Keratinocyte (primary cell): Measurements from ENCODE around the gene TECR.

Experiments
- EZH2 ChIP-seq: IDR thresholded peaks from one replicate; pipeline ENCODE4 v1.6.1; 2012; ENCODE audit warnings: inconsistent platforms, mild to moderate bottlenecking, low read length, moderate library complexity
- TF ChIP-seq, protein P1 (sequence below), 3 experiments: IDR thresholded peaks in 1 of 3; conservative IDR thresholded peaks in 1 of 3; optimal IDR thresholded peaks in 1 of 3; 2 replicates in 2 of 3; 3 replicates in 1 of 3; pipeline versions ENCODE3 to v1.5.1; 2011; ENCODE audit warnings: low read length in 3 of 3, mild to moderate bottlenecking in 3 of 3, moderate library complexity in 2 of 3, control low read depth in 1 of 3, inconsistent platforms in 1 of 3; ENCODE audit not compliant: insufficient read depth in 2 of 3; ENCODE audit errors: extremely low read depth in 1 of 3

DNA sequence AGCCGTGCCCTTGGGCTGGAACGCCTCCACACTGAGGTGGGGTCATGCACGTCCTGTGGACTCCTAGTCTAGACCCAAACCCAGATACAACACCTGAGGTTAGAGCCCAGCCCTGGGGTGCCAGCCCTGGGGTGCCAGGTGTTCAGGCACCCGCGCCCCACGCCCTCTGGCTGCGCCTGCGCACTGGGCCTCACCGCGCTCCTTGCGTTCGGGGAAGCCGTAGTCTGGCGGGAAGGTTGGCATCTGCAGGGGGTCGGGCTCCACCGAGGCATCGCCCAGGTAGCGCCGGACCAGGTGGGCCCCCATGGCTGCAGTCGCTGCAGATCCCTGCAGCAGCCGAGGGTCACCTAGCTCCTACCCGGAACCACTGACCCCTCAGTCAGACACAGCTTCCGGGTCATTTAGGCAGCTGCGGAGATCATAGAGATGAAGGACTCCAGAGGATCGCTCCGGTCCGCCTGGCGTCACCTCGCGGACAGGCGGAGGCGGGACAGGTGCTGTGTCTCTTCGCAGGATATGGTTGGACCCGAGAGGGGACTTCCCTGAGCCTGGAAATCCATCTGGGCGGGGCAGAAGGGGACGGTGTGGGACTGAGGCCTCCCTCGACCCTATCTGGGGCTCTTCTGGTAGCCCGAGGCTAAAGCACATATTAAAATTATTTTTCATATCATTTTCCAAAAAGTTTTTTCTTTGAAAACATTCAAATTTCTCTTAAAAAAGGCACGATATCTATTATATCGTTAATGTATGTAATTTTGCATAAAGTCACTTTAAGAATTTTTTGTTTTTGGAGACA lies 42.5 kb downstream of the TECR start, which contains the start of gene NDUFB7:
- TF ChIP-seq, protein P1, sequence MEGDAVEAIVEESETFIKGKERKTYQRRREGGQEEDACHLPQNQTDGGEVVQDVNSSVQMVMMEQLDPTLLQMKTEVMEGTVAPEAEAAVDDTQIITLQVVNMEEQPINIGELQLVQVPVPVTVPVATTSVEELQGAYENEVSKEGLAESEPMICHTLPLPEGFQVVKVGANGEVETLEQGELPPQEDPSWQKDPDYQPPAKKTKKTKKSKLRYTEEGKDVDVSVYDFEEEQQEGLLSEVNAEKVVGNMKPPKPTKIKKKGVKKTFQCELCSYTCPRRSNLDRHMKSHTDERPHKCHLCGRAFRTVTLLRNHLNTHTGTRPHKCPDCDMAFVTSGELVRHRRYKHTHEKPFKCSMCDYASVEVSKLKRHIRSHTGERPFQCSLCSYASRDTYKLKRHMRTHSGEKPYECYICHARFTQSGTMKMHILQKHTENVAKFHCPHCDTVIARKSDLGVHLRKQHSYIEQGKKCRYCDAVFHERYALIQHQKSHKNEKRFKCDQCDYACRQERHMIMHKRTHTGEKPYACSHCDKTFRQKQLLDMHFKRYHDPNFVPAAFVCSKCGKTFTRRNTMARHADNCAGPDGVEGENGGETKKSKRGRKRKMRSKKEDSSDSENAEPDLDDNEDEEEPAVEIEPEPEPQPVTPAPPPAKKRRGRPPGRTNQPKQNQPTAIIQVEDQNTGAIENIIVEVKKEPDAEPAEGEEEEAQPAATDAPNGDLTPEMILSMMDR (optimal IDR thresholded peaks at IDR 0.05 in 1 of 3, IDR thresholded peaks at IDR 0.05 in 1 of 3, conservative IDR thresholded peaks at IDR 0.05 in 1 of 3; ENCODE audit: extremely low read depth in 1 of 3, insufficient read depth in 2 of 3, low read length in 3 of 3), result peak; percentile 79 to 97 (median 88)
- no peak for TF ChIP-seq EZH2
